Activated CD4-positive, alpha-beta T cell treated with anti-CD3 and anti-CD28 coated beads for 48 hours (primary cell): ENCODE data around the gene CRIP1.

Experiments
- DNase-seq: peaks from one replicate; pipeline ENCODE4 v3.0.0-alpha.2; 2020

The CRIP1 gene

GRCh38 chr14:105495101-105495989 lies 8.7 kb downstream of the CRIP1 start:
- DNase-seq = no peak

- DNase-seq = no peak
Observed at GRCh38 chr14:105495990-105496830, 9.5 kb downstream of the CRIP1 start.

DNA sequence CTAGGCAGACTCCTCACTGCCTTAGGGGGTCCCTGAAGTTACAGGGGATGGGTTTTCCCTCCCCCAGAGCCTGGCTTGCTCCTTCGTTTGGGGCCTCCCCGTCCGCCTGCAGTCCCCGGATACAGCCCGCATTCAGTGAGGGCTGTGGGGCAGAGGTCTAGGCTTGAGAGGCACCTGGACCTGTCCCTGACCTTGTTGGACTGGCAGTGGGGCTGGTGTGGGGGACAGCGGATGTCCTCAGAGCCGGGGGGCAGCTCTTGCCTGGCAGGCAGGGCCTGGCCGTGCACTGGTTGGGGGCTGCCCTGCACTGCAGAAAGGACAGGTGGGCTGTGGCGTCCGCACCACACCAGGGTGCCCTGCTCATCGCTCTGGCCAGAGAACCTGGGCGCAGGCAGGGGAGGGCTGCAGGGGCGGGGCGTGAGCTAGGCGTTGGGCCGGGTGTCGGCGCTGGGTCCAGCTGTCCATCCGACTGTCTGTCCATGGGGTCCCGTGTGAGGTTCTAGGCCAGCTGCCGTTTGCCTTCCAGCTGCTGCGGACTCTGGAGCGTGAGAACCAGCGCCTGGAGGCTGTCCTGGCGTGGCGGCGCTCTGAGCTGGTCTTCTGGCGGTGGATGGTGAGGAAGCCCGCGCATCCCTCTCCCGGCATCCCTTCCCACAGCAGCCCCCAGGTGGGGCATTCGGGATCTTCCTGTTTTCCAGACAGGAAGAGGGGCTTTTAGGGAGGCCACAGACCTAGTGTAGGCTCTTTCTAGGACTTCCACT lies 10.3 kb downstream of the CRIP1 start:
- no peak for DNase-seq

DNA sequence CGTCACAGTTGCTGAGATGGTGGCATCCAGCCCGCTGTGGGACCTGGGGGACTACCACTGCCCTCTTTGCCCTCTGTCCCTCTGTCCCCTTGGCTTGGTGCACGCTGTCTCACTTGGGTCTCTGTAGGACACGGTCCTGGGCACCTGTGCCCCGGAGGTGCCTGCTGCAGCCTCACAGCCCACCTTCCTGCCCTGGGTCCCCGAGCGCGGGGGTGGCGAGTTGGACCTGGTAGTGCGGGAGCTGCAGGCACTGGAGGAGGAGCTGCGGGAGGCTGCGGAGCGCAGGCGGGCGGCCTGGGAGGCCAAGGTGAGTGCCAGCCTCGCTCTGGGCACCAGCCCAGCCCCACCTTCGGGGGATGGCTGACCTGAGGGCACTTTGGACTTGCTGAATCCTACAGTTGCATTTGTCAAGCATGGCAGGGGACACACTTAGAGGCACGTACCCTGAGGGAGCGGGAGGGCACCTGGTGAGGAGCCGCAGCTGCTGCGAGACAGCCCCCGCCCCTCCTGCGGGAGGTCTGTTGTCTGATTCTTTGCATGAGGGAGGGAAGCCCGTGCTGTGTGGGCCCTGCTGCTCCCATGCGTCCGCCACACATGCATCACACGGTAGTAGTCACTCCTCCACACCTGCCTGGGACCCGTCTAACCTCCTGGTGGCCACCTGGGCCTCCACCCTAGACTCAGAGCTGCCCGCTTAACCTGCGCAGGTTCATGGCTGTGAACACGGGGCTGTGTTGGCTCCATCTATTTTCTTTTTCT lies 11.2 kb downstream of the CRIP1 start:
- DNase-seq = no peak

- no peak for DNase-seq
Observed at GRCh38 chr14:105498430-105499255, 12.0 kb downstream of the CRIP1 start.

DNA sequence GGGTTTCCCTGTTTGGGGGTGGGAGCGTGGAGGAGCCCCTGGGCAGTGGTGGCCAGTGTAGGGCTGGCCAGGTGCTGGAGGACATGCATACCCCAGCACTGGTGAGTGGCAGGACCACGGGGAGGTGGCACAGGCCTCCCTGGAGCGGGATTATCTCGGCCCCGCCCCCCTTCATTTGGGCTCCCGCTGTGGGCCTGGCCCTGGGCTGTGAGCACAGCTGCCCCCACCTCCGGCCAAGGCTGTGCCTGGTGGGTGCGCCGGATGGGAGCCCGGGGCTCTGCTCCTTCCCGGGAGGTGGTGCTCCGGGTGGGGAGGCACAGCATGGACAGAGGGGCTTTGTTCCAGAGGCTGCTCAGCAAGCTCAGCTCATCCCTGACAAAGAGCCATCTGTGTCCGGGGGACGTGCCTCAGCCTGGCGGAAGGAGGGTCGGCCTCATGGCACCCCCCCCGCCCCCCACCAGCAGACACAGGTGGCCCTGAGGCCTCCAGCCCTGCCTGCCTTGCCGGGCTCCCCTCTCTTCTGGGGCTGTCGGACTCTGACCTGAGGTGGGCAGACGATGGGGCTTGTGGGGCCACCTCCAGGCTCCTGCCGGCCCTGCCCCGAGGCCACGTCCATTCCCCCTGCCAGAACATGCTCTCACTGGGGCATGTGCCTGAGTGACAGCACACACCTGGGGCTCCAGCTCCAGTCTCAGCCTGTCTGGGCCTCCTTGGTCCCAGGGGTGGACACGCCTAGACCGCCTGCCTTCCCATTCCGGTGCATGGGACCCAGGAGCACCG lies 12.8 kb downstream of the CRIP1 start:
- DNase-seq = no peak

DNA sequence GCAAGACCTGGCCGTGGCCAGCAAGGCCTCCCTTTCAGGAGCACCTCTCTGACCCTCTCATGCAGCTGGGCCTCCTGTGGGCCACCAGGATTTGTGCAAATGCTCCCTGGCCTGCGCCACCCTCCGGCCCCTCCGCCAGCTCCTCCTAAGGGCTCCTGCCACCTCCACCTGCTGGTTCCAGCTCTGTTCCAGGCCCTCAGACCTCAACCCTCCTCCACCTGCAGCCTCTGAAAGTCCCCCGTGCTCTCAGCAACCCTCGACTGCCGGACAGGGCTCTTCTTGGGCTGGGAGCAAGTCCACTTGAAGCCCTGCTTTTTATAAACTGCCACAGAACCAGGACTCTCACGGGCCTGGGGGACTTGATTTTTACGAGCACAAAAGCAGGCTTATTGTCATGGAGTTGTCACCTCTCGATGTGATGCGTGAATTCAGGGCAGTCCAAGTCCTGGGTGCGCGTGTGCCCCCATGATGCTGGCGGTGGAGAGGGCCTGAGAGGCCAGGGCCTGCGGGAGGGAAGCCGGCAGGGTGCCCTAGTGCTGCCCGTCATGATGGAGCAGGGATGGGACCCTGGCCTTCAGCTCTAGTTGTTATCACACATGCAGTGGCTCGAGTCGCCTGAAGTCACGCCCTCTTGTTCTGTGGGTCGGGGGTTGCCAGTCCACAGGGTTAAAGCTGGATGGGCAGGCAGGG lies 13.5 kb downstream of the CRIP1 start:
- DNase-seq = no peak

GRCh38 chr14:105500726-105501101 lies 14.0 kb downstream of the CRIP1 start:
- no peak for DNase-seq

GRCh38 chr14:105501504-105502291 lies 15.0 kb downstream of the CRIP1 start:
- no peak for DNase-seq

- DNase-seq = no peak
Observed at GRCh38 chr14:105502446-105503295, 16.0 kb downstream of the CRIP1 start.

DNA sequence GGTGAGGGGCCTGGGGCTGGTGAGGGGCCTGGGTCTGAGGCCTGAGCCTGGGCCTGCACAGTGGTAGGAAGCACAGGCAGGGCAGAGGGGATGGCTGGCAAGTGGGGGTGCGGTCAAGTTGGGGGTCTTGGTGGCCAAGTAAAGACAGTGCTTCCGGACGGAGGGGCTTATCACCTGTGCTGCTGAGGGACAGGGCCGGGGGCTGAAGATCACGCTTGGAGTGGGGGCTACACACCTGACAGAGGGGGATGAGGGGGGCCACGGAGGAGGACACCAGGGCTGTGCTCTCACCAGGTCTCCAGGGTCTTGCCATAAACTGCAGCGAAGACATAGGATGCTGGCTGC lies 16.6 kb downstream of the CRIP1 start:
- no peak for DNase-seq

DNA sequence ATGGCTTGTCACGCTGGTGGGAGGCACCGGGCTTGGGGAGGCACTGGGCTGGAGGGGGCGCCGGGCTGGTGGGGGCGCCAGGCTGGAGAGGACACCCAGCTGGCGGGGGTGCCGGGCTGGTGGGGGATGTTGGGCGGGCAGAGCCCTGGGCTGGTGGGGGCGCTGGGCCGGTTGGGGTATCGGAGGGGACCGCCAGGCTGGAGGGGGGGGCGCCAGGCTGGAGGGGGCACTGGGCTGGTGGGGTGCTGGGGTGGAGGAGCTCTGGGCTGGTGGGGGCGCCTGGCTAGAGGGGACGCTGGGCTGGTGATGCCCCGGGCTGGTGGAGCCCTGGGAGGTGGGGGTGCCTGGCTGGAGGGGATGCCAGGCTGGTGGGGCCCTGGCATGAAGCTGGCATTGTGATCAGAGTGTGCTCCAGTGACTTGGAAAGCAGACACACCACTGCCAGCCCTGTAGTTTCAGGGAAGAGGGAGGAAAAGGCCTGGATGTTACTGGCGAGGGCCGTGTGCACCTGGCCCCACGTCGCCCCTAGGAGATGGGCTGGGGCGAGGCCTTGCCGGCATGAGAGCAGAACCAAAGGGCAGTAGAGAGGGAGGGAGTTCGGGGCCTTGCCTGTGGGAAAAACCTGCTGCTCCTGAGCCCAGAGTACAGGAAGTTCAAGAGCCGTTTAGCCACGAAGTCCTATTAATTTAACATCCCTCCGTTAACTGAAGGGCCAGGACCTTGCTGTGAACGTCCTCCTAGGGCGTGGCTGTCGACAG lies 17.4 kb downstream of the CRIP1 start:
- no peak for DNase-seq

DNA sequence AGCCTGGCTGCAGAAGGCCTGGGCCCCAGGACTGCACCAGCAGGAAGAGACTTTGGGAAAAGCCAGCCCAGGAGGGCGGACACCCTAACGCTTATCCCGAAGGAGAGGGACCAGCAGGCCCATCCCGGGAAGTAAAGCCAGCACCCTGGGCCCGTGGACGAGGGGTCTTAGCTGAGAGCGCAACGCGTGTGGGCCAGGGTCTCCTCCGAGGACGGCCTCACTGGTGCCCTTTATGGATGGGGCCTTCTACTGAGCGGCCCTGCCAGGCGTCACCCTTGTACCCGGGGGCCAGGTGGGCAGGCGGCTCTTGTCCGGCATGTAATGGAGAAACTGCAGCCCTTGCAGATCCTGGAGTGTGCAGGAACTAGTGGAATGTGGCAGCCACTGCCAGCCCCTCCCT lies 18.4 kb downstream of the CRIP1 start:
- no peak for DNase-seq

GRCh38 chr14:105507247-105507646 lies 20.6 kb downstream of the CRIP1 start:
- DNase-seq = no peak

DNA sequence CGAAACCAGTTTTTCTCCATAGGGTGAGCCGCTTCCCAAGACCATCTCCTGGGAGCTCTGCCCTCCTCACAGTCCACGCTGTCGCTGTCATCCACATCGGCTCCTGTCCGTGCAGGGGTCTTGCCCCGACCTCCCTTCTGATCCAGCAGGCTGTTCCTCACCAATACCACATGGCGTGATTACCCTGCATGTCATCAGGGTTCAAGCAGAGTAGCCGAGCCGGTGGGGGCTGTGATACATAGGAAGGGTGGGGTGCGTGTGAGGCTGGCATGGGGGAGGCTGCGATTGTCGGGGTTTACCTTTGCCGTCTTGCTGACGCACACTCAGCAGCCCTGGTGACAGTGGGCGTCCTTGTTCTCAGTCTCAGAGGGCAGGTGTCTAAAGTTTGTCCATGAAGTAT lies 21.4 kb downstream of the CRIP1 start:
- DNase-seq = no peak

DNA sequence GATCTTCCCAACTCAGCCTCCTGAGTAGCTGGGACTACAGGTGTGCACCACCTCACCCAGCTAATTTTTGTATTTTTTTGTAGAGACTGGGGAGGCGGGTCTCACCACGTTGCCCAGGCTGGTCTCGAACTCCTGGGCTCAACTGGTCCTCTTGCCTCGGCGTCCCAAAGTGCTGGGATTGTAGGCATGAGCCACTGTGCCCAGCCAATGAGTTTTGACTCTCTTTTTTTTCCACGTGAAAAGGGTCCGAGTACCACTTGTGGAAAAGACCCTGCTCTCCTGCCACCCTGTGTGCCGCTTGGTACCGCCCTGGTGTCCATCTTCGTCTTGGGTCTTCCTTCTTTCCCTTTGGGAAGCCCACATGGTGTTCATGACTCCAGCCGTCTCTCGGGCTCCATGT lies 21.9 kb downstream of the CRIP1 start:
- DNase-seq = no peak

- DNase-seq = no peak
Observed at GRCh38 chr14:105517096-105517495, 30.4 kb downstream of the CRIP1 start.
